NCI-H1694 (cell line): ENCODE results near the gene MFAP4.
A peak's percentile ranks its signal among the peaks of the same experiment; 100 is the strongest.

ENCODE experiments used
- DNase-seq: peaks from one replicate; lab custom pipeline; 2025; lab: John Stamatoyannopoulos, UW

MFAP4 gene

DNA sequence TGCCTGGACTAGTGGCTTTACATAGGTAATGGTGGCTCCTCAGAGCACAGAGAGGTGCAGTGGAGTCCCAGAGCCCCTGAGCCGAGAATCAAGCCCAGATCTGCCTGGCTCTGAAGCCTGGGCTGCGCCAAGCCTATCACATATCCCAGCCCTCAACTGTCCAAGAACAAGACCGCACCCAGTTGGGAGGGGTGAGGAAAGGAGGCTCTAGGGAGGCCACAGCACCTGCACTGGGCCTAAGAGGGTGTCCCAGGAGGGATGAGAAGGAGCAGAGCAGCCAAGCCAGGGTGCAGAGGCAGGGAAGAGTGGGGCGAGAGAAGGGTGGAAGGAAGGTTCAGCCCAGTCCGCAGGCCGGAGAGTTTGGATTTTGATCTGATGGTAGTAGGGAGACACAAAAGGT lies 23.1 kb upstream of the MFAP4 start:
- DNase-seq, result no peak

- DNase-seq, result no peak
Measured at GRCh38 chr17:19409509-19409908, 22.5 kb upstream of the MFAP4 start.

DNA sequence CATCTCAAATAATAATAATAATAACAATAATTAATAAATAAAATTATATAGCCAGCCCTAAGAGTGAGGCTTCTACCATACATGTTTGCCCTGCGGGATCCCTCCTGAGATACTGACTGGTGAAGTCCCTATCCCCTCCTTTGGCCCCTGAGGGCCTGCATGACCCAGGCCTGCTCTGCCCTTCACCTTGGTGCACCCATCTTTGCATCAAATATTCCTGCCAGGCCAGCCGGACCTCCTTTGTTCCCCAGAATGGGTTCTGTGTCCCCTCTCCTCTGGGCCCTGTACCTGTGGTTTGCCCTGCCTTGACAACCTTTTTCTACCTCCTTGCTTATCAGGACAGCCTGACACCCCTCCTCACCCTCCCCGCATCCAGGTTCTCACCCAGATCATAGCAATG lies 22.1 kb upstream of the MFAP4 start:
- DNase-seq, result no peak

GRCh38 chr17:19408346-19408710 lies 21.3 kb upstream of the MFAP4 start:
- no peak for DNase-seq

GRCh38 chr17:19407601-19408345 lies 20.8 kb upstream of the MFAP4 start:
- DNase-seq, result no peak

DNA sequence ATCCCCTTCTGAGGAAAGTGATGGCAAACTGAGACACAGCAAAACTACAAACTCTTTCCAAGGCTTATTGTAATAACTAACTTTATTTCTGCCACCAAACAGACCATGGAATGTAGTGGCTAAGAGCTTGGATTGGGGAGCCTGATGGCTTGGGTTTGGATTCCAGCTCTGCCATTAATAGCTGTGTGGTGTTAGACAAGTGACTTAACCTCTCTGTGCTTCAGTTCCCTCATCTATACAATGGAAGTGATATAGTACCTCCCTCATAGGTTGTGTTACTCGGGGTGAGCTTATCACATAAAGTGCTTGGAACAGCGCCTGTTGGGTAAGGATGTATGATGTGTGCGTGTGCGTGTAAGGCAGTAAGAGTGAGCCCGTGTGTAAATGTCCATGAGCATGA lies 18.1 kb upstream of the MFAP4 start:
- no peak for DNase-seq

GRCh38 chr17:19404264-19404663 lies 17.3 kb upstream of the MFAP4 start:
- no peak for DNase-seq

DNA sequence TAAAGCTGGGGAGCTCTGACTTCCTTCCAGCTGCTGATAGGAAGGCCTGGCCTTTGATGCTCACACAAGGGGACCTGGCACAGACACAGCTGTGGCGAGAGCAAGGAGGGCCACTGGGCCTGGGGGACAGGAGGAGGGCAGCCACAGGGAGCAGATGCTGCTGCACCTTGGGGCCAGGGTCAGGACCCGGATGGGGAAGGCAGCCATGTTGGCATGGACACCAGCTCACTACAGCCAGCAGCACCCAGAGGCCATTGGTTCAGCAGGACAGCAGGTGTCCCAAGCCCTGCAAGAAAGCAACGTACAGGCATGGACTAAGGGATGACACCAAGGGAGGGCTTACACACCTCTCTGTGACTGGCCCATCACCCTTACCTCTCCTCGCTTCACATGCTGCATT lies 16.0 kb upstream of the MFAP4 start:
- no peak for DNase-seq

GRCh38 chr17:19402171-19402570 lies 15.2 kb upstream of the MFAP4 start:
- DNase-seq, result no peak

- DNase-seq, result no peak
Measured at GRCh38 chr17:19401321-19402010, 14.5 kb upstream of the MFAP4 start.

GRCh38 chr17:19399750-19400450 lies 12.9 kb upstream of the MFAP4 start:
- DNase-seq, result no peak

- no peak for DNase-seq
Measured at GRCh38 chr17:19398301-19399181, 11.6 kb upstream of the MFAP4 start.

DNA sequence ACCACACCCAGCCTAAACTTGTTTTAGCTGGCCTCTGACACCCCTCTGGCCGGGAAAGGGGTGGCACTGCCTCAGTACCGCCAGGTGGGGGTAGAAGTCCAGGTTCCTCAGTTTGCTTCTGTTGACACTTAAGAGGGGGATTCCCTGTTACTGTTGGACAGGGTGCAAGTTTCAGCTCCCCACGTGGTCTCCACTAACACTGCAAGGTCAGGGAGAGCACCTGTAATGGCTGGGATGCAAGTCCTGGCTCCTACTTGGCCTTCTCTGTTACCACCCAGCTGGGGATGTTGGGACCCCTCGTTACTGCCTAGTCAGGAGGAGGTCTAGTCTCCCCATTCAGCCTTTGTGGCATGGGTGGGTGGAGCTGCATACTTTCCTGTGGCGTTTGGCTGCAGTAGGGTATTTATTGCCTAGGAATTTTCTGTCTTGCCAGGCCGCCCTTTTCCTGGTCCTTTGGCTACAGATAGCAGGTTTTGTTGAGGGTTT lies 10.6 kb upstream of the MFAP4 start:
- no peak for DNase-seq

GRCh38 chr17:19392303-19392702 lies 5.3 kb upstream of the MFAP4 start:
- no peak for DNase-seq

DNA sequence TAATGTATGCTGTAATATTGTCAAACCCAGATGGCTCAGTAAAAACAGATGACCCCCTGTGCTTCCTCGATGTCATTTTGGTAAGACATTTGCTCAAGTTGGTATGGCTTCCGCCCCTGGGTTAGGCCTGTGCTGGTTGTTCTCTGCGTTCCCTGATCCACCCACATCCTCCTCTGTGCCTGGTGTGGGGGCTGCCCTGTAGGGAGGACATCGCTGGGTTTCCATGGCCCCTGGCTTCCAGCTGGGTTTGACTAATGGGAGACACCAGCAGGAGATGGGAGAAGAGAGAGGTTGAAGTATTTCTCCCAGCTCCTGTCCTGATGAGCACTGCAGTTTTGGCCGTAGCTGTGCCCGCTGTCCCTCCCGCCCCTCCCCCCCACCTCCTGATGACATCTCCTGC lies 4.4 kb upstream of the MFAP4 start:
- no peak for DNase-seq

DNA sequence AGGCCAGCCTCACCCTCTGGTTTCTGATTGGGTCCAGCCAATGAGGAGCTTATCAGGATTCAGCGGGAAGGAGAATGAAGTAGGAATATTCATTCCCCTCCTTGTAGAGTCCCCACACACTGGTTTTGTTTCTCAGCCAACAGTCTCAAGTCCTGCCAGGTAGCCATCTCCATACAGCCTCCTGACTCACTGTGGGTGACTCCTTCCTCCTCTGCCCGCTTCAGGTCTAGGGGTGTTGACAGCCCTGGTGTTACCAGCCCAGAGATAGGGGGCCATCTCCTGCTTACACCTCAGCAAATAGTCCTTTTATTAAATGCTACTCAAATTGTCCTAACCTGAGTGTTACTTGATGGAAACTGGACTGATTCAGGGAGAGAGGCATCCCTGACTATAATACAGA lies 4.0 kb upstream of the MFAP4 start:
- no peak for DNase-seq

GRCh38 chr17:19388791-19389785 lies 2.1 kb upstream of the MFAP4 start:
- no peak for DNase-seq

GRCh38 chr17:19387921-19388521 lies 1.0 kb upstream of the MFAP4 start:
- DNase-seq, result peak; percentile 71

DNA sequence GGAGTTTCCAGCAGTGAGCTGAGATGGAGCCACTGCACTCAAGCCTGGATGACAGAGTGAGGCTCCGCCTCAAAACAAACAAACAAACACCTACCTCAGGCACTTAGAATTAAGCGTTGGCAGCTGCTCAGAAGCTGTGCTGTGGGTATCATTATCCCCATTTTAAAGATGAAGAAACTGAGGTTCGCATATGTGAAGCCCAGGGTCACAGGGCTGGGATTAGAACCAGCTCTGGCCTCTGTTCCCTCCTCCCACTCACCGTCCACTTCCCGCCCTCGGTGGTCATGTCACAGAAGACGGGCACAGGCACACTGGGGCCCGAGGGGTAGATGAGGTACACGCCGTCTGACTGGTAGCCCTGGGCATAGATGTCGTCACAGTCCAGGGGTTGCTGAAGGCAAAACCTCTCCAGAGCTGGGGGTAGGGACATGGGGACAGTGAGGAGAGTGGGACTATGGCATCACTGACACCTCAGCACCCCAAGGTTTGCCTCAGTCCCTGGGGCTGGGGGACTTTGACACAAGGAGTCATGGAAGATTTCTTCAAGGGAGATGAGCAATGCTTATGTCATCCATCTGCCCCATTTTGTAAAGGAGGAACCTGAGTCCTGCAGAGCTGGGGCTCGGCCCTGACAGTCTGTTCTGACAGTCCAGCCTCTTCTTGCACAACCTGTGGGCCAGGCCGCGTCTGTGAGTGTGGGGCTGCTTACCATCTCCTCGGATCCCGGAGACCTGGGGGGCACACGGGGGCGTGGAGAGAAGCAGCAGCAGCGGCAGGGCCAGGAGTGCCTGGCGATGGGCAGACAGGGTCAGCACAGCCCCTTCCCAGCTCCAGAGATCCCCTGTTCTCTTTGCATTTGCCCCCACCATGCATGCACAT lies 700 bp downstream of the MFAP4 start:
- no peak for DNase-seq
